Loucy (cell line): ENCODE results near the gene B4GALT1.

Experiments
- EZH2phosphoT487 ChIP-seq: fragments of 200-600 bp; IDR thresholded peaks from 2 replicates; pipeline ENCODE4 v1.6.1; 2018; ENCODE audit warnings: antibody characterized with exemption, mild to moderate bottlenecking, moderate library complexity, borderline replicate concordance
- TF ChIP-seq, protein P1 (sequence below): fragments of 200-600 bp; sonication (generic); conservative IDR thresholded peaks from 2 replicates; pipeline ENCODE4 v1.5.1; 2014; ENCODE audit warnings: mild to moderate bottlenecking, antibody characterized with exemption, low read length

DNA sequence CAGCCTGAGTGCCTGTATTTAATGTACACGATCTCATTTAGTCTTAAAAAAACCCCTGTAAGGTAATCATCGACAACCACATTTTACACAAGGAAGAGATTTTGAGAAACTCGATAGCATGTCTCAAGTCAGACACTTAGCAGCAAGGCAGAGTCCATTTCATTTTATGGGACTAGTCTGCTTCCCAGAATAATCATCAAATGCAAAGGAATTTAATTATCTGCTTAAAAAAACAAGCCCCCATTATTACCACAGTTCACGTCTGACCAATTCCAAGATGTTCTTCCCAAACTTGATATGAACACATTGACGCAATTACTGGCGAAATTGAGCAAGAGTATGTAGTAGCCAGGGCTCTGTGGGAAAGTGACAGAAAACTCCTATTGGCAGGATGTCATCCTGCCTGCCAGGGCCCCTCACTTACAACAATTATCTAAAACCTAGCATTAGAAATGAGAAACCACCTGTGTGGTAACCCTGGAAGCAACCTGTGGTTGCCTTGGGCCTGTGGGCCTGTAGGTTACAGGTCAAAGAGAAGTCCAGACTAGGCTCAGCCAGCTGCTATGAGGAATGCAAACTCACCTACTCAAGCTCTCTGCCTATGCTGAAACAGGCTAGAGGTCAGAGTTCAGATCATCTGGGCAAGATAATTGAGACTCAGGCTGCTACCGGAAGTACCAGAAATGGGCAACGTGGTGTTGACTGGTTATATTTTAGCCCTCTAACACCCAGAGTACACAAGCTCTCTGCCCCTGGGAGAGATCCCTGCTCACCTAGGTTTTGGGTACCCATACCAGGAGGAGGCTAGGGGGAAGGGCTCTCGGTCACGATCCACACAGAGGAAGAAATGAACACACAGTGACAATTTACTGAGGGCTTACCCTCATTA is 1.6 kb downstream of the B4GALT1 start:
- TF ChIP-seq, protein P1, sequence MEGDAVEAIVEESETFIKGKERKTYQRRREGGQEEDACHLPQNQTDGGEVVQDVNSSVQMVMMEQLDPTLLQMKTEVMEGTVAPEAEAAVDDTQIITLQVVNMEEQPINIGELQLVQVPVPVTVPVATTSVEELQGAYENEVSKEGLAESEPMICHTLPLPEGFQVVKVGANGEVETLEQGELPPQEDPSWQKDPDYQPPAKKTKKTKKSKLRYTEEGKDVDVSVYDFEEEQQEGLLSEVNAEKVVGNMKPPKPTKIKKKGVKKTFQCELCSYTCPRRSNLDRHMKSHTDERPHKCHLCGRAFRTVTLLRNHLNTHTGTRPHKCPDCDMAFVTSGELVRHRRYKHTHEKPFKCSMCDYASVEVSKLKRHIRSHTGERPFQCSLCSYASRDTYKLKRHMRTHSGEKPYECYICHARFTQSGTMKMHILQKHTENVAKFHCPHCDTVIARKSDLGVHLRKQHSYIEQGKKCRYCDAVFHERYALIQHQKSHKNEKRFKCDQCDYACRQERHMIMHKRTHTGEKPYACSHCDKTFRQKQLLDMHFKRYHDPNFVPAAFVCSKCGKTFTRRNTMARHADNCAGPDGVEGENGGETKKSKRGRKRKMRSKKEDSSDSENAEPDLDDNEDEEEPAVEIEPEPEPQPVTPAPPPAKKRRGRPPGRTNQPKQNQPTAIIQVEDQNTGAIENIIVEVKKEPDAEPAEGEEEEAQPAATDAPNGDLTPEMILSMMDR, result no peak
- TF ChIP-seq EZH2phosphoT487, result no peak
